HCT116 (cell line): Measurements from ENCODE around the gene PEF1.

ENCODE experiments used
- CTCF ChIP-seq, 3 experiments: fragments of 200-600 bp in 1 of 3; sonication (generic) in 1 of 3; IDR thresholded peaks in 2 of 3; conservative IDR thresholded peaks in 1 of 3; 2 replicates each; pipeline ENCODE4 v1.5.1; 2012 to 2017; ENCODE audit warnings: low read depth in 2 of 3, low read length in 2 of 3, antibody characterized with exemption in 1 of 3, borderline replicate concordance in 1 of 3, control low read depth in 1 of 3, mild to moderate bottlenecking in 1 of 3, mixed read lengths in 1 of 3, mixed run types in 1 of 3, moderate library complexity in 1 of 3; ENCODE audit not compliant: insufficient read depth in 1 of 3
- EZH2 ChIP-seq: fragments of 200-600 bp; sonication (generic); IDR thresholded peaks from 2 replicates; pipeline ENCODE4 v1.6.1; 2017; ENCODE audit warnings: antibody characterized with exemption, mixed run types
- POLR2A ChIP-seq: IDR thresholded peaks from 2 replicates; pipeline ENCODE4 v1.7.0; 2011; ENCODE audit warnings: borderline replicate concordance; ENCODE audit not compliant: insufficient read depth, insufficient read length; ENCODE audit errors: extremely low read depth
- POLR2AphosphoS5 ChIP-seq: IDR thresholded peaks from 2 replicates; pipeline ENCODE4 v1.6.1; 2011; ENCODE audit warnings: mild to moderate bottlenecking, low read depth, low read length, moderate library complexity
- SRF ChIP-seq: IDR thresholded peaks from 2 replicates; pipeline ENCODE4 v1.6.1; 2012; ENCODE audit warnings: low read depth
- ZBTB33 ChIP-seq: IDR thresholded peaks from 2 replicates; pipeline ENCODE4 v1.6.1; 2011; ENCODE audit warnings: mild to moderate bottlenecking, low read length, moderate library complexity; ENCODE audit not compliant: insufficient replicate concordance; ENCODE audit errors: extremely low read depth
- ZFX ChIP-seq: fragments of 450-650 bp; IDR thresholded peaks from 2 replicates; pipeline ENCODE4 v1.6.1; 2017
- TF ChIP-seq, protein P1 (sequence below): IDR thresholded peaks from 2 replicates; pipeline ENCODE4 v1.6.1; 2012; ENCODE audit warnings: low read depth
- TF ChIP-seq, protein P2 (sequence below): IDR thresholded peaks from 2 replicates; pipeline ENCODE4 v1.6.1; 2012
- TF ChIP-seq, protein P3 (sequence below): IDR thresholded peaks from 2 replicates; pipeline ENCODE4 v1.6.1; 2012

DNA sequence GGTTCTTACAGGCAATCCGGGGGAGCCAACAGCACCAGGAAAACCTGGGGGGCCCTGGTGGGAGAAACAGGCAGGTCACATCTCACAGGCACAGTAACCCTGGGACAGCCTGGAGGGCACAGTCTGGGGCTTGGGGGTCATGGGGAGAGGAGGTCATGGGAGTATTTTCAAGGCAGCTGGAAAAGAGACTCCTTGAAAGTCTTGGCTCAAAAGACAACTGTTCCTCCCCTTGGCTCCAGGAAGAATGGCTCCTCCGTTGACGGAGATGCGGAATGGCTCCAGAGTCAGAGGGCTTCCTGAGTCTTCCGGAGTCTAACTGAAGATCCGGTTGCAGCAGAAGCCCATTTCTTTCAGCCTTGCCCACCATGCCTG lies 25.9 kb upstream of the PEF1 start:
- TF ChIP-seq CTCF (IDR thresholded peaks at IDR 0.05 in 2 of 3, conservative IDR thresholded peaks at IDR 0.05 in 1 of 3; ENCODE audit: borderline replicate concordance in 1 of 3, insufficient read depth in 1 of 3, low read depth in 2 of 3, low read length in 2 of 3) (no peak), POLR2AphosphoS5 (no peak), EZH2 (no peak), ZFX (no peak), SRF (no peak), POLR2A (no peak), ZBTB33 (no peak)
- TF ChIP-seq, protein P1, sequence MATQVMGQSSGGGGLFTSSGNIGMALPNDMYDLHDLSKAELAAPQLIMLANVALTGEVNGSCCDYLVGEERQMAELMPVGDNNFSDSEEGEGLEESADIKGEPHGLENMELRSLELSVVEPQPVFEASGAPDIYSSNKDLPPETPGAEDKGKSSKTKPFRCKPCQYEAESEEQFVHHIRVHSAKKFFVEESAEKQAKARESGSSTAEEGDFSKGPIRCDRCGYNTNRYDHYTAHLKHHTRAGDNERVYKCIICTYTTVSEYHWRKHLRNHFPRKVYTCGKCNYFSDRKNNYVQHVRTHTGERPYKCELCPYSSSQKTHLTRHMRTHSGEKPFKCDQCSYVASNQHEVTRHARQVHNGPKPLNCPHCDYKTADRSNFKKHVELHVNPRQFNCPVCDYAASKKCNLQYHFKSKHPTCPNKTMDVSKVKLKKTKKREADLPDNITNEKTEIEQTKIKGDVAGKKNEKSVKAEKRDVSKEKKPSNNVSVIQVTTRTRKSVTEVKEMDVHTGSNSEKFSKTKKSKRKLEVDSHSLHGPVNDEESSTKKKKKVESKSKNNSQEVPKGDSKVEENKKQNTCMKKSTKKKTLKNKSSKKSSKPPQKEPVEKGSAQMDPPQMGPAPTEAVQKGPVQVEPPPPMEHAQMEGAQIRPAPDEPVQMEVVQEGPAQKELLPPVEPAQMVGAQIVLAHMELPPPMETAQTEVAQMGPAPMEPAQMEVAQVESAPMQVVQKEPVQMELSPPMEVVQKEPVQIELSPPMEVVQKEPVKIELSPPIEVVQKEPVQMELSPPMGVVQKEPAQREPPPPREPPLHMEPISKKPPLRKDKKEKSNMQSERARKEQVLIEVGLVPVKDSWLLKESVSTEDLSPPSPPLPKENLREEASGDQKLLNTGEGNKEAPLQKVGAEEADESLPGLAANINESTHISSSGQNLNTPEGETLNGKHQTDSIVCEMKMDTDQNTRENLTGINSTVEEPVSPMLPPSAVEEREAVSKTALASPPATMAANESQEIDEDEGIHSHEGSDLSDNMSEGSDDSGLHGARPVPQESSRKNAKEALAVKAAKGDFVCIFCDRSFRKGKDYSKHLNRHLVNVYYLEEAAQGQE, result no peak
- TF ChIP-seq, protein P2, sequence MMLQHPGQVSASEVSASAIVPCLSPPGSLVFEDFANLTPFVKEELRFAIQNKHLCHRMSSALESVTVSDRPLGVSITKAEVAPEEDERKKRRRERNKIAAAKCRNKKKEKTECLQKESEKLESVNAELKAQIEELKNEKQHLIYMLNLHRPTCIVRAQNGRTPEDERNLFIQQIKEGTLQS, result no peak
- TF ChIP-seq, protein P3, sequence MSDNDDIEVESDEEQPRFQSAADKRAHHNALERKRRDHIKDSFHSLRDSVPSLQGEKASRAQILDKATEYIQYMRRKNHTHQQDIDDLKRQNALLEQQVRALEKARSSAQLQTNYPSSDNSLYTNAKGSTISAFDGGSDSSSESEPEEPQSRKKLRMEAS, result no peak
